ENCODE results near the gene HLA-DRB5. TPM values are rescaled to one million over a fixed set of nuclear protein-coding genes. Genes with fewer than 3 reads are reported as not detected.

Gene HLA-DRB5
- total and polyA plus RNA-seq, 3 donors from 2014 or later, result 0.39 to 43.3 (median 0.56) TPM

DNA sequence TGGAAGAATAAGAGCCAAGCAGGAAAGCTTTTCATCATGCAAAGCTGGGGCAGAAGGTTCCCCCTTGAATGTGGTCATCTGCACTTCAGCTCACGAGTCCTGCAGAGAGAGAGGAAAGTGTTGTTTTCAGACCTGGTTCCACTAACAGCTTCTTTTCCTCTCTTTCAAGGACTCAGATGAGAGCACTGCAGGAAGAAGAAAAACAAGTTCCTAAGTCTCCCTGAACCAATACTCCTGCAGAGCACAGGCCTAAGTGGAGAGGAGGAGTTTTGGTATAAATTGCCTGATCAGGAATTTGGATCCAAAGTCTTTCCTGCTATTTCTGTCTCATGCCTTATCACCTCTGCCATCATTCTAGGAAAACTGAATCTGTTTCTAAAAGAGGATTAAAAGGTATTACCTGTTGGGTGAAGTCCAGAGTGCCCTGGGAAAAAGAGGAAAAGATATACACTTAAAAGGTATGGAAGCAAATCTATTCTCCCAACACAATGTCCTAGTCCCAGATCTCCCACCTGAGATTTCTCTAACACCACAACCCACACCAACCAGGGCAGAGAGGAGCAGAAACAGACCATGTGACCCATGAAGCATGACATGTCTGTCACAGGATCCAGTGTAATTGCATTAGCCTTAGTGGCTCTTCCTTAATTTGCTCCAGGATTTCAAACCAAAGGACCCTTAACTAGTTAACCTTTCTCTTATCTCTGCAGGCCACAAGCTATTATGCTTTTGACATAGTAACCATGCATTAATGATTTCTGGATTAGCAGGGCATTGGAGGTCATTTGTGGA, 12.2 kb downstream of the HLA-DRB5 start:
- Histone ChIP-seq H3K9me3 (no peaks in the 10 kb centered on the region), H3K4me3 (no peak overlapping the region), H3K36me3 (ENCODE audit: low read depth, missing control alignments) (no peaks in the 10 kb centered on the region), H3K4me1 (no peaks in the 10 kb centered on the region), H3K27me3 (no peaks in the 10 kb centered on the region), H3K27ac (no peak overlapping the region)
- no CpG with 5 or more reads among the region's 1 CpG for WGBS, 2 donors
- intact Hi-C loops (cut with DNase I; ENCODE audit: low total_unique reads), result no loop called here
- TF ChIP-seq POLR2A (IDR thresholded peaks at IDR 0.05), result no peak
- TF ChIP-seq, protein P1, sequence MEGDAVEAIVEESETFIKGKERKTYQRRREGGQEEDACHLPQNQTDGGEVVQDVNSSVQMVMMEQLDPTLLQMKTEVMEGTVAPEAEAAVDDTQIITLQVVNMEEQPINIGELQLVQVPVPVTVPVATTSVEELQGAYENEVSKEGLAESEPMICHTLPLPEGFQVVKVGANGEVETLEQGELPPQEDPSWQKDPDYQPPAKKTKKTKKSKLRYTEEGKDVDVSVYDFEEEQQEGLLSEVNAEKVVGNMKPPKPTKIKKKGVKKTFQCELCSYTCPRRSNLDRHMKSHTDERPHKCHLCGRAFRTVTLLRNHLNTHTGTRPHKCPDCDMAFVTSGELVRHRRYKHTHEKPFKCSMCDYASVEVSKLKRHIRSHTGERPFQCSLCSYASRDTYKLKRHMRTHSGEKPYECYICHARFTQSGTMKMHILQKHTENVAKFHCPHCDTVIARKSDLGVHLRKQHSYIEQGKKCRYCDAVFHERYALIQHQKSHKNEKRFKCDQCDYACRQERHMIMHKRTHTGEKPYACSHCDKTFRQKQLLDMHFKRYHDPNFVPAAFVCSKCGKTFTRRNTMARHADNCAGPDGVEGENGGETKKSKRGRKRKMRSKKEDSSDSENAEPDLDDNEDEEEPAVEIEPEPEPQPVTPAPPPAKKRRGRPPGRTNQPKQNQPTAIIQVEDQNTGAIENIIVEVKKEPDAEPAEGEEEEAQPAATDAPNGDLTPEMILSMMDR (IDR thresholded peaks at IDR 0.05), result no peak
- no peak for DNase-seq

DNA sequence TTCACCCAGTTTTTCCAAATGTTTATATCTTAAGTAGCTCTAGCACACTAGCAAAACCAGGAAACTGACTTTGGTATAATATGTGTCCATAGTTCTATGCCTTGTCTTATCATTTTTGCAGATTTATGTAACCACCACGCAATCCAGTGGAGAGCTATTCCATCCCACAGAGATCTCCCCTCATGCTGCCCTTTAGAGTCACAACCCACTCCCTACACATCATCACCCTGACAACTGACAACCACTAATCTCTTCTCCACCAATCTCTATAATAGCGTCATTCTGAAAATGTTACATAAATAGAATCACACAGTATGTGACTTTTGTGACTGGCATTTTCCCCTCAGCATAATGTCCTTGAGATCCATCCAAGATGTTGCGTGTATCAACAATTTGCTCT, 29.1 kb downstream of the HLA-DRB5 start:
- whole genome bisulfite sequencing, 2 donors, result 8 to 23% methylated on average over 3 of the region's 3 CpGs
- H3K27ac ChIP-seq, result no peak overlapping the region
- TF ChIP-seq, protein P1 (IDR thresholded peaks at IDR 0.05), result no peak
- no peak for TF ChIP-seq POLR2A (IDR thresholded peaks at IDR 0.05)
- no peaks in the 10 kb centered on the region for H3K27me3 ChIP-seq
- no peak for DNase-seq
- H3K4me3 ChIP-seq, result no peak overlapping the region
- no peaks in the 10 kb centered on the region for H3K36me3 ChIP-seq (ENCODE audit: low read depth, missing control alignments)
- H3K4me1 ChIP-seq, result no peaks in the 10 kb centered on the region
- no peaks in the 10 kb centered on the region for H3K9me3 ChIP-seq
- intact Hi-C loops (cut with DNase I; ENCODE audit: low total_unique reads), result no loop called here

DNA sequence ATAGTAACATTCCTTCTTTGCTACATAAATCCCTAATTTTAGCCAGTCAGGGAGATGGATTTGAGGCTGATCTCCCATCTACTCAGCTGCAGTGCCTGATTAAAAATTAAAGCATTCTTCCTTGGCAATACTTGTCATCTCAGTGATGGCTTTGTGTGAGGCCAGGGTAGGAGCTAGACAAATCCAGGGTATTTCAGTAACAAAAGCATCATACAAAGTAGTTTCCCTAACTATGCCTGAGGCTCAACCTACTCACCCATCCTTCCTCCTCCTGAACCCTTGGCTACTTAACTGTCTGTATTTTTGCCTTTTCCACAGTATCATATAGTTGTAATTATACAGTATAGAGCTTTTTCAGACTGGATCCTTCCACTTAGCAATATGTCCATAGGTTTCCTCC, 37.7 kb downstream of the HLA-DRB5 start:
- intact Hi-C loops (cut with DNase I; ENCODE audit: low total_unique reads), result no loop called here
- no peaks in the 10 kb centered on the region for H3K9me3 ChIP-seq
- H3K27ac ChIP-seq, result no peak overlapping the region
- no peak overlapping the region for H3K4me3 ChIP-seq
- H3K27me3 ChIP-seq, result no peaks in the 10 kb centered on the region
- DNase-seq, result no peak
- TF ChIP-seq, protein P1 (IDR thresholded peaks at IDR 0.05), result no peak
- TF ChIP-seq POLR2A (IDR thresholded peaks at IDR 0.05), result no peak
- no peaks in the 10 kb centered on the region for H3K36me3 ChIP-seq (ENCODE audit: low read depth, missing control alignments)
- no peaks in the 10 kb centered on the region for H3K4me1 ChIP-seq

DNA sequence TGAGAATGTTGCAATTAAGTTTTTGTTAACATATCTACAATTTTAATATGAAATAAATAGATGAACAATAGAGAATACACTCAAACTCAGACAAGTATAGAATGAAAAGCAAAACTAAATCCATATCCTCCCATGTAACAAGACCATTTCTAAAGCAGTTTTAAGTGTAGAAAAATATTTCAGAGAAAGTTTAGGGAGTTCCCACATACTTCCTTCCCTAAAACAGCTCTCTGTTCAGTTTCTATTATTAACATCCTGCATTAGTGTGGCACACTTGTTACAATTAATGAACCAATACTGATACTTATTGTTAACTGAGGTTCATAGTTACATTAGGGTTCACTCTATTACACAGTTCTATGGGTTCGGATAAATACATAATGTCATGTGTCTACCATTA, 38.4 kb downstream of the HLA-DRB5 start:
- Histone ChIP-seq H3K27ac (no peak overlapping the region), H3K36me3 (ENCODE audit: low read depth, missing control alignments) (no peaks in the 10 kb centered on the region), H3K4me1 (no peaks in the 10 kb centered on the region), H3K4me3 (no peak overlapping the region), H3K27me3 (no peaks in the 10 kb centered on the region), H3K9me3 (no peaks in the 10 kb centered on the region)
- DNase-seq, result no peak
- TF ChIP-seq POLR2A (IDR thresholded peaks at IDR 0.05), result no peak
- TF ChIP-seq, protein P1 (IDR thresholded peaks at IDR 0.05), result no peak
- intact Hi-C loops (cut with DNase I; ENCODE audit: low total_unique reads), result no loop called here
- WGBS, 2 donors, result 0% methylated on average over 1 of the region's 1 CpG

DNA sequence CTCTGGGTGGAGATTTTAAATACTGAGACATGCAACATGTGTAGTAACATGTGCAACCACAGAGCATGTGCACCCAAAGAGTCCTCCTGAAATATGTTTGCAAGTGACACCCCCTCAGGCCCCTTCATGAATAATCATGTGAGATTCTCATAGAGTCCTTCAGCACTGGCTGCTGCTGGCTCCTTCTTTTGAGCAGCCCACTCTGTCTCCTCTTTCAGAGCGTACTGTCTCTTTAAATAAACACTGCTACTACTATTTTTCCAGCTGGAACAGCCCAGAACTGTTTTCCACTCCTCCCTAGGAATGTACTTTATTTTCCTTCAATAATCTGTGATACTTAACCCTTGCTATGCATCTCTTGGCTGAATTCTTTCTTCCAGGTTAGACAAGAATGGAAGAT, 42.0 kb downstream of the HLA-DRB5 start:
- Histone ChIP-seq H3K27me3 (no peaks in the 10 kb centered on the region), H3K9me3 (no peaks in the 10 kb centered on the region), H3K36me3 (ENCODE audit: low read depth, missing control alignments) (no peaks in the 10 kb centered on the region), H3K27ac (no peak overlapping the region), H3K4me1 (no peaks in the 10 kb centered on the region), H3K4me3 (no peak overlapping the region)
- no peak for DNase-seq
- intact Hi-C loops (cut with DNase I; ENCODE audit: low total_unique reads), result no loop called here
- TF ChIP-seq, protein P1 (IDR thresholded peaks at IDR 0.05), result no peak
- TF ChIP-seq POLR2A (IDR thresholded peaks at IDR 0.05), result no peak
- WGBS, 2 donors, result 38% methylated on average over 1 of the region's 1 CpG; no CpG with 5 or more reads in 1 of the 2 donors

Data from testis (tissue), 3 donors.